ENCODE data around the gene CCDC33. TPM values are rescaled to one million over a fixed set of nuclear protein-coding genes. Genes with fewer than 3 reads are reported as not detected.
A peak's percentile ranks its signal among the peaks of the same experiment; 100 is the strongest.

The CCDC33 gene
- total and polyA plus RNA-seq, 2 experiments from 2014 or later, result 0.63 to 0.86 TPM

DNA sequence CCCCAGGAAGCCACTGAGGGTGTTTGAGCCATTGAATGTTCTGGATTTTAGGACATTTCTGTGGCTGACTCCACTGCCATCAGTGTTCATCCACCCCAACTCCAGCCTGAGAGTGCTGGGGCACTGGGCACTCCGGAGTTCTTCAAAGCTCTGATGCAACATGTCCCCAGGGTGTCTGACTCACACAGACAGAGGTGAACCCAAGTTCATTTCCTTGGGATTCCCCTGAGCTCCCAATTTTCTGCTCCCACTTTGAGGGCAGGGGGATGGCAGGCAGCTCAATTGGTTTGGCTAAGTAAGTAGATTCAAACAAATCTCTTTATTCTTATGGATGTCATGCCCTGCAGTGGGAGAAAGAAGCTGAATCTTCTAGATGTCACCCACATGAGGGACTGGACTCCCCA is 35.7 kb upstream of the CCDC33 start:
- H3K36me3 ChIP-seq (replicated peaks; ENCODE audit: insufficient read depth, low read depth), result no peaks in the 10 kb centered on the region
- peaks cover 27% of the 10 kb centered on the region for H3K79me2 ChIP-seq
- H3K4me1 ChIP-seq (ENCODE audit: insufficient read depth), result peaks cover 60% of the 10 kb centered on the region
- peak; percentile 52 for DNase-seq (ENCODE audit: low spot score)
- peak overlapping the region; percentile 70 for H3K4me2 ChIP-seq
- TF ChIP-seq EZH2phosphoT487 (IDR thresholded peaks at IDR 0.05; ENCODE audit: low read depth, severe bottlenecking, unreplicated experiment) (no peak), EZH2 (IDR thresholded peaks at IDR 0.05; ENCODE audit: borderline replicate concordance) (no peak)
- TF ChIP-seq, protein P1, sequence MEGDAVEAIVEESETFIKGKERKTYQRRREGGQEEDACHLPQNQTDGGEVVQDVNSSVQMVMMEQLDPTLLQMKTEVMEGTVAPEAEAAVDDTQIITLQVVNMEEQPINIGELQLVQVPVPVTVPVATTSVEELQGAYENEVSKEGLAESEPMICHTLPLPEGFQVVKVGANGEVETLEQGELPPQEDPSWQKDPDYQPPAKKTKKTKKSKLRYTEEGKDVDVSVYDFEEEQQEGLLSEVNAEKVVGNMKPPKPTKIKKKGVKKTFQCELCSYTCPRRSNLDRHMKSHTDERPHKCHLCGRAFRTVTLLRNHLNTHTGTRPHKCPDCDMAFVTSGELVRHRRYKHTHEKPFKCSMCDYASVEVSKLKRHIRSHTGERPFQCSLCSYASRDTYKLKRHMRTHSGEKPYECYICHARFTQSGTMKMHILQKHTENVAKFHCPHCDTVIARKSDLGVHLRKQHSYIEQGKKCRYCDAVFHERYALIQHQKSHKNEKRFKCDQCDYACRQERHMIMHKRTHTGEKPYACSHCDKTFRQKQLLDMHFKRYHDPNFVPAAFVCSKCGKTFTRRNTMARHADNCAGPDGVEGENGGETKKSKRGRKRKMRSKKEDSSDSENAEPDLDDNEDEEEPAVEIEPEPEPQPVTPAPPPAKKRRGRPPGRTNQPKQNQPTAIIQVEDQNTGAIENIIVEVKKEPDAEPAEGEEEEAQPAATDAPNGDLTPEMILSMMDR (IDR thresholded peaks at IDR 0.05; ENCODE audit: poor library complexity), result no peak
- no peak overlapping the region for H2AFZ ChIP-seq
- no peaks in the 10 kb centered on the region for H4K20me1 ChIP-seq (ENCODE audit: insufficient read depth, poor library complexity, severe bottlenecking)
- no peaks in the 10 kb centered on the region for H3K27me3 ChIP-seq
- no peak overlapping the region for H3K4me3 ChIP-seq
- H3K27ac ChIP-seq, result peak overlapping the region; percentile 79
- WGBS (ENCODE audit: low lambda C conversion rate, missing lambda C conversion rate), result 16% methylated on average over 1 of the region's 1 CpG
- no peaks in the 10 kb centered on the region for H3K9me3 ChIP-seq (ENCODE audit: low read depth)
- H3K9me2 ChIP-seq (replicated peaks; ENCODE audit: insufficient read depth), result no peaks in the 10 kb centered on the region

DNA sequence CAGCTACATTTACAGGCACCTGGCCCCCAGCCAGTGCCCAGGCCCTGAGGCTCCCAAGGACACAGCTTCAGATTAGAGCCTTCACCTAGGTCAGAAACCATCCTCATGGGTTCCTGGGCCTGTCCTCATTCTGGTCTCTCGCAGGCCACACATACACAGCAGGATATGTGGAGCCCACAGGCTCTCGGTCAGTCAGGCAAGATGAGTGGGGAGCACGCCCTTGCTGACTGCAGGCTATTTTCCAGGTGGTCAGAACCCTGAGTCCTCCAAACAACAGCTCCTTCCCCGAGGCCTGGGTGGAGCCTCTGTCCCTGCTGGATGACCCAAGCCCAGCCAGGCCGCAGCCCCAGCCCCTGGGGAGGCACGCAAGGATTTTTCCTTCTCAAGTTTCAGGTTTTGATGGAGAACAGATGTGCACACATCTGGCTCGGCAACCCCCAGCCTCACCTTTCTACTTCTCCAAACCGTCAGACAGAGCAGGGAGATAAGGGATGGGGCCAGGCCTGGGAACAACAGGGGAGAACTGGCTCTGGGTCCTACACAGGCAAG is 35.2 kb upstream of the CCDC33 start:
- no peaks in the 10 kb centered on the region for H3K9me2 ChIP-seq (replicated peaks; ENCODE audit: insufficient read depth)
- H3K4me1 ChIP-seq (ENCODE audit: insufficient read depth), result peaks cover 57% of the 10 kb centered on the region
- no peaks in the 10 kb centered on the region for H3K36me3 ChIP-seq (replicated peaks; ENCODE audit: insufficient read depth, low read depth)
- WGBS (ENCODE audit: low lambda C conversion rate, missing lambda C conversion rate), result 32% methylated on average over 8 of the region's 8 CpGs
- peaks cover 27% of the 10 kb centered on the region for H3K79me2 ChIP-seq
- H3K9me3 ChIP-seq (ENCODE audit: low read depth), result no peaks in the 10 kb centered on the region
- no peaks in the 10 kb centered on the region for H3K27me3 ChIP-seq
- peak overlapping the region; percentile 79 for H3K27ac ChIP-seq
- peak overlapping the region; percentile 70 for H3K4me2 ChIP-seq
- no peak for DNase-seq (ENCODE audit: low spot score)
- no peak overlapping the region for H3K4me3 ChIP-seq
- TF ChIP-seq, protein P1 (IDR thresholded peaks at IDR 0.05; ENCODE audit: poor library complexity), result no peak
- TF ChIP-seq EZH2phosphoT487 (IDR thresholded peaks at IDR 0.05; ENCODE audit: low read depth, severe bottlenecking, unreplicated experiment) (no peak), EZH2 (IDR thresholded peaks at IDR 0.05; ENCODE audit: borderline replicate concordance) (no peak)
- H4K20me1 ChIP-seq (ENCODE audit: insufficient read depth, poor library complexity, severe bottlenecking), result no peaks in the 10 kb centered on the region
- H2AFZ ChIP-seq, result no peak overlapping the region

DNA sequence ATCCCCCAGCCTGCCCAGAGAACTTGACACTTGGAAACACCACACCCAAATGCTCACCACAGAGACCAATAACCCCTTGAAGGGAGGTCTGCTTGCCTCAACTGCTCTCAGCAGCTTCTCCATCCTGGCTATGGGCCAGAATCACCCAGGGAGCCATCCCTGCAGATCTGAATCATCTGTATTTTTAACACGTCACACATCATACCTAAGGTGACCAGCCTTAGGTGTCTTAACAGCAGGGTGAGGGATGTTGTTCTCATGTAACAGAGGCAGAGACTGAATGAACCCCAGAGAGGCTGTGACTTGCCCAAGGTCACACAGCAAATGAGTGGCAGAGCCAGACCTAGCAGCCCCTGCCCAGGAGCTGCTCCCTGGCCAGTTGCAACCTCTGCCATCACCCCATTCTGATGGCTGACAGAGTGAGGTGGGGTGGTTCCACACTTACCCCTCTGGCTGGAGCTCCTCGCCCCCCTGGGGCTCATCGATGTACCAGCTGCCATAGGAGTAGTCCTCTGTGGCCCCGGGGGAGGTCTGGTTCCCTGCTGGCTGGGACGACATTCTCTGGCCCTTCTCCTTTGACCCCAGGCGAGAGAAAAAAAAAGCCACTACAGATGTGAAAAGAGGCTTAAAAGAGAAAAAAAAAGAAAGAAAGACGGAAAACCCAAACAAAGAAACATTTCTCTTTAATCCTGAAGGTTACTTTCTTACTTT is 34.3 kb upstream of the CCDC33 start:
- Histone ChIP-seq H4K20me1 (ENCODE audit: insufficient read depth, poor library complexity, severe bottlenecking) (no peaks in the 10 kb centered on the region), H3K9me2 (replicated peaks; ENCODE audit: insufficient read depth) (no peaks in the 10 kb centered on the region), H3K9me3 (ENCODE audit: low read depth) (no peaks in the 10 kb centered on the region), H3K27ac (peak overlapping the region; percentile 79), H3K4me2 (peak overlapping the region; percentile 70), H3K79me2 (peaks cover 27% of the 10 kb centered on the region), H2AFZ (peak overlapping the region; percentile 14), H3K36me3 (replicated peaks; ENCODE audit: insufficient read depth, low read depth) (no peaks in the 10 kb centered on the region), H3K27me3 (no peaks in the 10 kb centered on the region), H3K4me1 (ENCODE audit: insufficient read depth) (peaks cover 48% of the 10 kb centered on the region), H3K4me3 (no peak overlapping the region)
- DNase-seq (ENCODE audit: low spot score), result no peak
- TF ChIP-seq, protein P1 (IDR thresholded peaks at IDR 0.05; ENCODE audit: poor library complexity), result no peak
- no peak for TF ChIP-seq EZH2 (IDR thresholded peaks at IDR 0.05; ENCODE audit: borderline replicate concordance)
- TF ChIP-seq EZH2phosphoT487 (IDR thresholded peaks at IDR 0.05; ENCODE audit: low read depth, severe bottlenecking, unreplicated experiment), result no peak
- WGBS (ENCODE audit: low lambda C conversion rate, missing lambda C conversion rate), result 36% methylated on average over 7 of the region's 7 CpGs
